ENCODE measurements around the gene SFXN3.

Gene SFXN3

DNA sequence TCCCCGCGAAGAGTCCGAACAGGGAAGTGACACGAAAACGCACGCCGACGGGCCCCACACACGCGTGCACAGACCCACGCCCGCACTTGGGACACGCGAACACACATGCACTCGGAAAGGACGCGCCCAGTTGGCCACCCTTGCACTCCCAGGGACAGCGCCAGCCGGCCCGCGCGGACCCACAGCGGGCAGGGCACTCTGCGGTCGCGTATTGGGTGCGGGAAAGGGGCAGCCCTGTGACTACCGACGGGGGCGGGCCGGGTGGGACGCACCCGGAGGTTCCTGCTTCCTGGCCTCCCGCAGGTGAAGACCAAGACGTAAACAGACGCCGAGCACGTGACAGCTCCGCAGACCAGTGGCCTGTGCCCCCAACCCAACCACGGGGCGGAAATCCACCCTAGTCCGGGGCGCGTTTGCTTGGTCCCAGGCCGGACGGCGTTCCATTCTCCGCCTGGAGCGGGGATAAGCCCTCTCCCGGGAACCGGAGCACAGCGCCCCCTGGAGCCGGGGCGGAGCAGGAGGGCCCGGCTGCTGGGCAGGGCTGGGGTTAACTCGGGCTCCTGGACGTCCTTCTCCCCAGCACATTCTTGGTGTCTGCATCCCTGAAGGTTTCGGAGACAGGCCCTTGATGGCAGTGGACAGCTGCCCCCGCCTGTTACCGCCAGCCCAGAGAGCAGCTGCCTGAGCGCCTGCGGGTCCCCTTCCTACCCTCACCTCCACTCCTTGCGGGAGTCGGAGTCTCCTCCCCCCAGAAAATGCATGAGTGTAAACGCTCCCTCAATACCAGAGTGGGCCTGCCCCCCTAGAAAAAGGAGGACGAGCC lies 33.5 kb upstream of the SFXN3 start:
- TF ChIP-seq, protein P1, sequence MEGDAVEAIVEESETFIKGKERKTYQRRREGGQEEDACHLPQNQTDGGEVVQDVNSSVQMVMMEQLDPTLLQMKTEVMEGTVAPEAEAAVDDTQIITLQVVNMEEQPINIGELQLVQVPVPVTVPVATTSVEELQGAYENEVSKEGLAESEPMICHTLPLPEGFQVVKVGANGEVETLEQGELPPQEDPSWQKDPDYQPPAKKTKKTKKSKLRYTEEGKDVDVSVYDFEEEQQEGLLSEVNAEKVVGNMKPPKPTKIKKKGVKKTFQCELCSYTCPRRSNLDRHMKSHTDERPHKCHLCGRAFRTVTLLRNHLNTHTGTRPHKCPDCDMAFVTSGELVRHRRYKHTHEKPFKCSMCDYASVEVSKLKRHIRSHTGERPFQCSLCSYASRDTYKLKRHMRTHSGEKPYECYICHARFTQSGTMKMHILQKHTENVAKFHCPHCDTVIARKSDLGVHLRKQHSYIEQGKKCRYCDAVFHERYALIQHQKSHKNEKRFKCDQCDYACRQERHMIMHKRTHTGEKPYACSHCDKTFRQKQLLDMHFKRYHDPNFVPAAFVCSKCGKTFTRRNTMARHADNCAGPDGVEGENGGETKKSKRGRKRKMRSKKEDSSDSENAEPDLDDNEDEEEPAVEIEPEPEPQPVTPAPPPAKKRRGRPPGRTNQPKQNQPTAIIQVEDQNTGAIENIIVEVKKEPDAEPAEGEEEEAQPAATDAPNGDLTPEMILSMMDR (IDR thresholded peaks at IDR 0.05; ENCODE audit: extremely low read depth, missing control alignments) = peak; percentile 67
- peak; percentile 91 for DNase-seq (ENCODE audit: low spot score)

DNA sequence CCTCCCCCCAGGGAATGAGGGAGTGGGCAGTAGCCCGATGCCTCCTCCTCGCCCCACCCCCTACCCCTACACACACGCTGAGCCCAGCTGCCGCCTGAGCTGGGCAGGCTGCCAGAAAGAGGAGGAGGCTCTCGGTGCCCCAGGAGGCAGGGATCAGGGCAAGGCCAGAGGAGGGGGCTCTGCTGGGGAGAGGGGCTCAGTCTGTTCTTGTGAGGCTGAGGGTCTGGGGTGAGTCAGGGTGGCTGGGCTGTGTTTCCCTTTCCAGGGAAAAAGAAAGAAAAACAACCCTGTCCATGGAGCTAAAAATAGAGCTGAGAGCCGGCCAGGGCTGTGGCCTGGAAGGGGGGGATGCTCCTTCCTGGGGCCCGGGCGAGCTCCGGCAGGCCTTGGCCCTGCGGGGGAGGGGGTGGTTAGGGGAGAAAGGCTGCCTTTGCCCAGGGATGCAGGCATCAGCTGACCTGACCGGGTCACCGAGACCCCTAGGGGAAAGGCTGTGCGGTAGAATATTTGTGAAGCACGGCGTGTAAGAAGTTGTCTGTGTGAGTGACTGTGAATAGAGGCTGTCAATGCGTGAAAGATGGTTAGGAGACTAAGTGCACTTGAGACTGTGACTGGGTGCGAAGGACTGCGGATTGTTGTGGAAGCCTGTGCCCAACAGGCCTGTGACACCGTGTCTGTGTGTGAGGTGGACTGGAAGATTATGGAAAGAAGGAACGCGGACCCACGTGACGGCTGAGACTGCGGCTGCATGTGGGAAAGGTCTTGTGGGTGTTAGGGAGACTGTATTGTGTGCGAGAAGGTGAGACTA lies 32.6 kb upstream of the SFXN3 start:
- DNase-seq (ENCODE audit: low spot score) = peak; percentile 83
- TF ChIP-seq, protein P1 (IDR thresholded peaks at IDR 0.05; ENCODE audit: extremely low read depth, missing control alignments) = no peak

DNA sequence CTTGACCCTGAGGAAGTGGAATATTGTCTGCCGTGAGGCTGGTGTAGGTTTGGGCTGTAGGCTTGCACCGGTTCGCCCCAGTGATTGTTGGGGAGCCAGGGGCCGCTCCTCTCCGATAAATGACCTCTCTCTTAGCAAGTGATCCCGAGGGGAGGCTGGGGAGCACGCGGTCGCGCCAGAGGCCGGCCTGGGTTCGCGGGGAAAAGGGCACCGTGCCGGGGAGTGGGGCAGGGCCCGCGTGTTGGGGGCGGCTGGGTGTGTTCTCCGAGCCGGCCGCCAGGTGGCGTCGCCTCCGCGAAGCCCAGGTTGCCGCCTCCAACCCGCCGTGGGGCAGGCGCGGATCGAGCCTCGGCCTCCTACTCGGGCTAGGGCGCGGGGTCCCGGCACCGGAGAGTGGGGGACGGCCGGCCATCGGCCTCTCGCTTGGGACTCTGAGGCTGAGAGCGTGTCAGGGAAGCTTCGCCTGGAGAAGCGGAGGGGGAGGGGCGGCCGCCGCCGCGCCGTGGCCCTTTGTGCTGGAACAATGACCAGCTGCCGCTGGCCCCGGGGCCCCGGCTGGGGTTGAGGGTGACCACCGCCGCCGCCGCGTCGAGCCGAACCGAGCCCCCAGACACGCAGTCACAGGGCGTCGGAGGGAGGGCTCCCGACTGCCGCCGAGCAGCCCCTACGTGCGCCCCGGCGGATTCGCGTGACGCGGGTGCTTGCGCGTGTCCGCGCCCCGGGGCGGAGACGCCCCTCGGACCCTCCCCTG lies 31.9 kb upstream of the SFXN3 start:
- TF ChIP-seq, protein P1 (IDR thresholded peaks at IDR 0.05; ENCODE audit: extremely low read depth, missing control alignments) = peak; percentile 69
- peak; percentile 97 for DNase-seq (ENCODE audit: low spot score)

DNA sequence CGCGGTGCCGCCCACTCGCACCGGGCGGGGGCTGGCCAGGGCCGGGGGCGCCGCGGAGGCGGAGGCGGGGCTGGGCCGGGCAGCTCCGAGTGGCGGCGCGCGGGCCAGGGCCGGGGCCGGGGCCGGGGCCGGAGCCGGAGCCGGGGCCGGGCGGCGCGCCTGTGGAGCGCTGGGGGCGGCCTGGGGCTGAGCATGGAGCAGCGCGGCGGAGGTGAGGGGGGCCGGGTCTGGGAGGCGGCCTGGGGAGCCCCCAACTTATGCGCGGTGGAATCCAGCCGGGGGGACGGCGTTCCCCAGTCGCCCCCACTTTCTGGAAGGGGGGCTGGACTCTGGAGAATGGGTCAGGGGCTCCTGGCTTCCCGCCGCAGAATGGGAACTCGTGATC lies 31.3 kb upstream of the SFXN3 start, which contains the start of gene LZTS2:
TSS of gene LZTS2 (plus strand) at position 67 of the 385 bp plus-strand sequence. CDS start 2,731 bp downstream, outside the sequence.
- TF ChIP-seq, protein P1 (IDR thresholded peaks at IDR 0.05; ENCODE audit: extremely low read depth, missing control alignments) = no peak
- no peak for DNase-seq (ENCODE audit: low spot score)

DNA sequence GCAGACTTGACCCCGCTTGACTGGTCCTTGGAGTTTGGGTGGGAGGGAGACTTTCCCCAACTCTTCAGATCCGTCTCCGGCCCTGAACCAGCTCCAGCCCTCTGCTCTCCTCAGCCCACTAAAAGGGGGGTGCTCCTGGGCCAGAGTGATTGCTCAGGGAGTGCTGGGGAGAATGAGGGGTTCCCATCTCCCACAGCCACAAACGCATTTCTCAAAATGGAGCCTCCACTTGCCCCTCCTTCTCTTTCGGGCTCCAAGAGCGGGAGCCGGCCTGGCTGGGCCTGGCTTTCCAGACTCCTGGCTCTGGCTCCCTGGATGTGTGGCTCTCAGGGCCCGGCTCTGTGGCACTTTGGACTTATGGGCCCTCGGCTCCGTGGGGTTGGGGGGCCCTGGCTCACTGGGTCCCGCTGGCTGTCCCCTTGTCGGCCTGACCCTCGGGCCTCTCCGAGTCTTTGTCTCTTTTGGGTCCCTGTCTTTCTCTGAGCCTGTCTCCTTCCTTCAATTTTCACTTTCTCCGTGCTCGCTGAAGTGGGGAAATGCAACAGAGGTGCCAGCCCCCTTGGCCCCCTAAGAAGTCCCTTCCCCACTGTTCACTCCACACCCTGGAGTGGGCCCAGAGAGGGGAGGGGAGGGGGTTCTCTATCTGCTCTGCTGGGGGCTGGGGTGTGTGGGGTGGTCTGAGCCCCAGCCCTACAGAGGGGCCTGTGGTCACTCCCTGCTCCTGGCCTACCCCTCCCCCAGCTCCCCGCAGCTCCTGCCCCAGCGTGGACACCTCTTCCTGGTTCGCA lies 30.7 kb upstream of the SFXN3 start:
- no peak for DNase-seq (ENCODE audit: low spot score)
- TF ChIP-seq, protein P1 (IDR thresholded peaks at IDR 0.05; ENCODE audit: extremely low read depth, missing control alignments) = no peak

DNA sequence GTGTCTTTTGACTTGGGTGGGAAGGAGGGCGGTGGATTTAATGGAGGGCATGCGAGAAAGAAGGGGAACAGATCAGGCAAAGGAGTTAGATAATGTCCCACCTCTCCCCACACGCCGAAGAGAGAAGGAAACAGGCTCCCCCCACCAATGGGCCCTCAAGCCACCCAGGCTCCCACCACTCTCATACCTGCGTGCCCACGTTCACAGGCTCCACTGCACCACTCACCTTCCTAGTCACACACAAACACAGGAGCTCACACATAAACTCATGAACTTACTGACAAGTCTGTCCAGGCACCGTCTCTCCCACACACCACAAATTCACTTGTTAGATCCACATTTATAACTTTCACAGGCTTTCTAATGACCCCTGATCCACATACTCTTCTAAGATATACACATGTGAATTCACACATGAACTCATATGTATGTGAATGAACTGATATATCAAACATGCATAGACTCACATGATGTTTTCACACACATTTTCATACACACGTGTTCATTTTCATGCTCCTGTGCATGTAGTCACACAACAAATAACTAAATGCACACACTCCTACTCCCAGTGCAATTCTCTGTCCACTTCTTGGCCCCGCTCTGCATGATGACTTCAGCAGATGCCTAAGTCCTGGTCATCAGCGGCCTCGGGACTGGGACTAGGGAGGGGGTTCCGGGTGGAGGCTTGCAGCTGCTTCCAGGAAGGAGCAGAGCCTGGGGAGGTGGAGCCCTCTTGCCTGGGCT lies 29.9 kb upstream of the SFXN3 start:
- no peak for DNase-seq (ENCODE audit: low spot score)
- TF ChIP-seq, protein P1 (IDR thresholded peaks at IDR 0.05; ENCODE audit: extremely low read depth, missing control alignments) = no peak
